ENCODE results near the gene TMEM154.

Gene TMEM154

GRCh38 chr4:152693871-152694270, 14.1 kb upstream of the TMEM154 start:
- DNase-seq, result no peak

GRCh38 chr4:152691761-152692160, 12.0 kb upstream of the TMEM154 start:
- DNase-seq, result no peak

GRCh38 chr4:152690706-152691651, 11.2 kb upstream of the TMEM154 start:
- DNase-seq, result no peak

DNA sequence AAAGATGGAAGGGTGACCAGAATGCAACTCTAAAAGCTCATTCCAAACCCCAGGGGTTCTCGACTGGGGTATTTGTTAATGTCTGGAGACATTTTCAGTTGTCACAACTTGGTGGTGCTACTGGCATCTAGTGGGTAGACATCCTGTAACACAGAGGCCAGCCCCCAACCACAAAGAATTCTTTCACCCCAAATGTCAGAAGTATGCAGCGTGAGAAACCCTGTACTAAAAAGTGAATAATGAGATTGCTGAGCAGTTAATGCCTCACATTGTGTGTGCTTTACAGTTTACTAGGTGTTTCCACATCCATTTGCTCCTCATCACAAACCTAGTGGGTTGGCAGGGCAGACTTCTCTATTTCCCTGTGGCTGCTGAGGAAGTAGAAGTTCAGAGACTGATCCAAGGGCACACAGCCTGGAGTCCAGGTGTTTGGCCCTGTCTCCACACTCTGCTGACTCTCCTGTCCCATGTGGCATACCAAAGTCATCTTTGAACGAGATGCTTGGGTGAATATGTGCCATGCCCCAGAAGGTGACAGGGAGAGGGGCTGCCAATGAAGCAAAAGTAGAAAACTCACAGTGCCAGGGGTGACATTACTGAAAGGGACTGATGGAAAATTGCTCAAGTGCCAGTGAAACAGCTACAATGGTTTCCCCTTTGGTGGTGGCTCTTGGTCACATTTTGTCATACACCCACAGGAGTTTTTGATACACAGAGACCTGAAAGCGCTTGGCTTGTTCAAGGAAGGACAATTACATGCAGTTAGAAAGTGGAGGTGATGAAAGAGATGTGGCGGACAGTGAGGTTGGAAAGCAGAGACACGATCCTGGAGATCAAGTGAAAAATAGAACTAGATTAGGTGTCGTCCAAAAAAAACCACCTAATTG, 10.1 kb upstream of the TMEM154 start:
- DNase-seq, result no peak

DNA sequence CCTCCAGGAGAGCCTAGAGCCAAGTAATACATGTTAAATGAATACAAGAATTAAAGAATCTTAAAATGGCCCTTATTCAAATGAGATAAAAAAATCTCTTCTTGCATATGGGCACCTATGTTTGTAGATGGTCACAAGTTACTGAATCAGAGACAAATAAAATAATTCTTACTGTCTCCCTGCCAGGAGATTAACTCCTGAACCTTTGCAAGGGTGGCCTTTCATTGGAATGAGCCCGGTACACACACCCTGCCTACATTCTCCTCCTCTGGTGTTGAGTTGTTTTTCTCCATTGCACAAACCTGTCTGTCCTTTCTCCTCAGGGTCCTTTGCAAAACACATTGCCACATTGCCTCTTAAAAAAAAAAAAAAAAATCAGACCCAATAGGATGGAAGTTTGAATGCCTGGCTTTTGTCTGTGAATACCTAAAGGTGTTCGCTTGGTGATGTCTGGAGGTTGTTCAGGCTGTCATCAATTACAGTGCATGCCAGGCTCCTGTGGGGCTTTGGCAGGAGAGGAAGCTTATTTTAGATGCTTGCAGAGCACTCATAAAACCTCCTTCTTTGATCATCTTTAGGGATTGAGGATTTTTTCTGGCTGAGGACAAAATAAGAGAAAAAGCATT, 8.3 kb upstream of the TMEM154 start:
- DNase-seq, result no peak

DNA sequence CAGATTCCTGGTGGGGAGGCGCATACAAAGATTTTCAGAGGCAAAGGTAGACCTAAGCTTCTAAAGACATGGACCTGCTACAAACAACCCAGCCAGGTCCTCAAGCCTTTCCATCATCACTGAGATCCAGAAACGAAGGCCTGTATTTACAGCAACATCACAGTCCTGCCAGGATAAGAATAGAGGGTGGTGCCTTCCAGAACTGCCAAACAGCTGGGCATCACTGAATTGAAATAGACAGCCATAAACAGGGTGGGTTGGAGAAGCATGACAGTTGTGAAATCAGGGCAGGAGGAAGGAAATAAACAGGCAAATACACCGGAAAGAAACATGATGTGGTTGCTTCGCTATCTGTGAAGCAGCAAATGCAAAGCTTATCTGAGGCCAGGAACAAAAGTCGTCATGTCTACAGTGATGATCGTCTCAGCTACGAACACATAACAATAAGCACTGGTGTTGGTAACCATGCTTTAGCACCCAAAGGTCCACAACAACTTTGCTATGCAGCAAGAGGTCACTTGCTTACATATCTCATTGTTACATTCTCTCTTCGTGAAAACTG, 6.7 kb upstream of the TMEM154 start:
- DNase-seq, result no peak

DNA sequence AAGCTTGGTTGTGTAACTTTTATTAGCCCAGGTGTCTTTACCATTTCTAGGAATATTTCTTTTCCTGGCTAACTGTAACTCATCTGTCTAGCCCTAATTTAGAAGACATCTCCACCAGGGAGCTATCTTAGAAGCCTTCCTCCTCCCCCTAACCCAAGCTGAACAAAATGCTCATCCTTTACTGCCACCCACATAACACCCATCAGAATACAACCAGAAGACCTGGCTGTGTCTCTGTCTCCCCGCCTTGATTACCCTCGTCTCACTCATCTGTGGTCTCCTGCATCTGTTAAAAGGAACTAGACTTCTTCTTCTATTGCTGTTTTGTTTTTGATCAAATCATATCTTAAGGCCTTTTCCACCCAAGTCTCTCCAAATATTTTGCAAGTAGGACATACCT, 4.8 kb upstream of the TMEM154 start:
- DNase-seq, result no peak

DNA sequence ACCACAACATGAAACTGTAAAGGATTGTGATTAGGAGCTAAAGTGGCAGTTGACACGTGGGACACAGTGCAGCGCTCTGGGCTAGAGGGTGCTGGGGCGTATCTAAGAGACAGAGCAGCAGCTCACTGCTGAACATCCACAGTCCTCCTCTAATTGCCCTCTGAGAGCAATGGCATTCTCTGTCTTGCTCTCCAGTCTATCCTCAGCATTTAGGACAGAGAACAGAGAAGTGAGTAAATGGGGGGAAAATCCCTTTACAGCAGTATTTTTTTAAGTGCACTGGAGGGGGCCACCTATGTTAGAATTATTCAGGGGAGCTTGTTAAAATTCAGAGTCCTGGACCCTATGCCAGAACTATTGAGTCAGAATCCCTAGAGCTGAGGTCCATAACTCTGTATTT, 4.2 kb upstream of the TMEM154 start:
- no peak for DNase-seq

GRCh38 chr4:152682143-152682941, 2.5 kb upstream of the TMEM154 start:
- no peak for DNase-seq

DNA sequence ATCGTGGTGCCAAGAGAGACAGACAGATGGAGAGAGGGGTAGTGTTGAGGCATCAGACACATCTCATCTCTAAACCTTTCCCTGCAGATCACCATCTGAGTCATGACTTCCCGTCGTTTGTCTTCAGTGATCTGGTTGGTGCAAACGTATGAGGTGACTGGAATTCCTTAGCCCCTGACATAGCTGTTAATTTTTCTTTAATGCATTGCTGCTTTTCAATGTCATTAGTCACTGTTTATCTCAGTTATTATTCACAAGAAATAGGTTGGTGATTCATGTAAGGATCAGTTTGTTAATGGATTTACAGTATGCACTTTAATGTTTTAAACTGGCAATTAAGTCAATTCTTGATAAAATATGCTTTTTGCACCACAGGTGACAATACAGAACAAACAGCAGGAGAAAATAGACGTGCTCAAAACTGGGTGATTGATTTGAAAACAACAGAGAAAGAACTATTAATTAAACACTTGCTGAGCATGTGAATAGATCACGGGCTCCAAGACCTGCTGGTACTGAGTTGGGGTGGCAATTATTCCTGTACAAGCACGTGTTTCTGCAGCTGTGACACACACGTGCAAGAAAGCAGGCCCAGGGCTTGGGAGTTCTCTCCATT, 1.3 kb upstream of the TMEM154 start:
- DNase-seq, result peak; percentile 40

- DNase-seq, result no peak
Observed at GRCh38 chr4:152678841-152679240, 956 bp downstream of the TMEM154 start.

GRCh38 chr4:152677117-152677516, 2.7 kb downstream of the TMEM154 start:
- no peak for DNase-seq

DNA sequence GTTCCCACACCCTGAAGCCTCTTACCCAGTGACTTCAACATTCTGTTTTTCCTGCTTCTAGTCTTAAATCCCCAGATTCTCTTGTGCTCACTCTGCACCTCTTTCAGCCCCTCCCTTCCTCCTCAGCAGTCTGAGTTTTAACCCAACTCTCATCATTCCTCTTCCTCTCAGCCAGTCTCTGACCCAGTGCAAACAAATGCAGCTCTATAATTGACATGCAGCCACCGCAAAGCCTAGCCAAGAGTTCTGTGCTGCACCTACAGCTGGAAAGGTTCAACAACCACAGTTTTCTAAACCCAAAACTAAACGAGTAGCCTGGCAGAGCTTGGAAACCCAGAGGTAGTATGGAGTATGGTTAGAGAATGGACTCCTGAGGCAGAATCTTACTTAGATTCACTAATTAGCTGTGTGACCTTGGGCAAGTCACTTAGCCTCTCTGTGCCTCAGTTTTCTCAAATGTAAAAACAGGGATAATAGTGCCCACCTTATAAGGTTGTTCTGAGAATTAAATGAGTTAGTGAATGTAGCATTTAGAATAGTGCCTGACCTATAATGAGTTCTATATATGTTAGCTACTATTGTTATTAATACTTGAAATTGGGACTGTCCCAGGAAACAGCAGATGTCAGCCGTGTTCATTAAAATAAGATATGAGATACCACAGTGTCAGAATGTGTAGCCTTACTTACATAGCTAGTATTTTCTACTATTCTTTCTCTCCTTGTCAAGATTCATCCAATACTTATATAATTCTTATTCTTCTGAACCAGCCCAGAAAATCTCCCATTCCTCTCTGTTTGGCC, 3.5 kb downstream of the TMEM154 start:
- no peak for DNase-seq

DNA sequence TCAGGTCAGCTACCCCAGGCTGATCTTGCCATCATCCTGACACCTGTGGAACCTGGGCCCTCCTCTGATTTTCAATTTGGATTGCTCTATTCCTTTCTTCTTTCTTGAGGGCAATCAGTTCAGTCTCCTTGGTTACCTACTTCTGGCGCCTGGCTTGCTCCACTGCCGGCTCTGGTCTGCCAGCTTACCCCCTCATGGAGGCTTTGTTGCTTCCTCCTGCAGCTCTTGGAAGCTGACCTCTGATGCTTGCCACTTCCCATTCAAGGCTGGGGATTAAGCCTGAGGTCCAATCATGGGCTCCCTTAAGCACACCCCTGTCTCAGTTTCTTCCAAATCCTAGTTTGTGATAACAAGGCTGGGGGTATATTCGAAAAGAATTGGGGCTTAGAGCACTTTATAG, 5.4 kb downstream of the TMEM154 start:
- no peak for DNase-seq

GRCh38 chr4:152673489-152673888, 6.3 kb downstream of the TMEM154 start:
- DNase-seq, result no peak

DNA sequence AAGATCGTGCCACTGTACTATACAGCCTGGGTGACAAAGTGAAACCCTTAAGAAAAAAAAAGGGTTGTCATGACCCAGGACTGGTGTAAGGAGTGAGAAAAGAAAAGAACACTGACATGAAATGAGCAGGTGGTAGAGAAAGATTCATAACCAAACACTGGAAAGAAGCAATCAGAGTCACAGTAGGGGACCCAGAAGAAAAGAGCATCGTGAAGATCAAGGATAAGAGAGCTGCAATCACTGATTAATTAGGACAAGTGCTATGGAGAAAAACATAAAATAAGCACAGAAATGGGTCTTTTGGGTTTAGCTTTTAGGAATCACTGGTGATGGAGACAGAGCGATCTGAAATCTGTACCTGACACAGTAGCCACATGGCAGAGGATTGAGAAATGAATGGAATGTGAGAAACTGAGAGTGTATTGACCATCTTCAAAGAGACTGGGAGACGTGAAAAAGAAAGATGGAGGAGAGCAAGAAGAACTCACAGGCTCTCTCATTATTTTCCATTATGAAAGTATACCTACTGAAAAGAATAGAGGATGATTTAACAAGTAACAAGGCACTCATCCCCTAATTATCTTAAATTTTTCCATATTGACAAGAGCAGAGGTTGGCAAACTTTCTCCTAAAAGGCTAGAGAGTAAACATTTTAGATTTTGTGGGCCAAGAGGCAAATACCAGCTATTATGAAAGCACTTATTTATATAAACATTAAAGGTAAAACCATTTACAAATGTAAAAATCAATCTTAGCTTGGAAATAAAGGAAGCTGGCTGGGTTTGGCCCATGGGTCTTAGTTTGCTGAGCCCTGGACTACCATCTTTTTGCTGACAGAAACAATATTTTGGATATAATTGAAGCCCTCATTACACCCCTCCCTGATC, 7.3 kb downstream of the TMEM154 start:
- no peak for DNase-seq

GRCh38 chr4:152668338-152668964, 11.3 kb downstream of the TMEM154 start:
- DNase-seq, result no peak

- no peak for DNase-seq
Observed at GRCh38 chr4:152667781-152668180, 12.0 kb downstream of the TMEM154 start.

- DNase-seq, result no peak
Observed at GRCh38 chr4:152666946-152667345, 12.9 kb downstream of the TMEM154 start.

Data from CD4-positive, alpha-beta T cell treated with Interleukin-4 for 4 hours (primary cell).